Activated naive CD4-positive, alpha-beta T cell treated with anti-CD3 and anti-CD28 coated beads, Interleukin-2, amount 10 ng/mL, durations not matched to agents 7 days and 5 days (primary cell): ENCODE measurements around the gene RIN3.

ENCODE experiments used
- CTCF ChIA-PET: fragments of 350-600 bp; sonication (Branson Sonifier 250); formaldehyde crosslinking; loops from one replicate; lab custom pipeline; 2021; ENCODE audit warnings: antibody characterized with exemption; lab: Charles Lee
- DNase-seq: peaks from one replicate; pipeline ENCODE4 v3.0.0-alpha.2; 2020
- H3K27ac Mint-ChIP-seq: one replicate; pipeline ENCODE4 v1.8.0; 2021; ENCODE audit warnings: mild to moderate bottlenecking, moderate library complexity, mixed read lengths
- H3K27me3 Mint-ChIP-seq: one replicate; pipeline ENCODE4 v1.8.0; 2021; ENCODE audit warnings: mild to moderate bottlenecking, mixed read lengths
- H3K36me3 Mint-ChIP-seq: one replicate; pipeline ENCODE4 v1.8.0; 2021; ENCODE audit warnings: mixed read lengths
- H3K4me1 Mint-ChIP-seq: one replicate; pipeline ENCODE4 v1.8.0; 2021; ENCODE audit warnings: mixed read lengths
- H3K4me3 Mint-ChIP-seq: one replicate; pipeline ENCODE4 v1.8.0; 2021; ENCODE audit warnings: mild to moderate bottlenecking, moderate library complexity, mixed read lengths
- H3K9me3 Mint-ChIP-seq: one replicate; pipeline ENCODE4 v1.8.0; 2021; ENCODE audit warnings: mixed read lengths

Gene RIN3

GRCh38 chr14:92687681-92688433 lies 174.3 kb downstream of the RIN3 start:
- peaks cover 10% of the 10 kb centered on the region for H3K4me1 Mint-ChIP-seq
- H3K9me3 Mint-ChIP-seq, result no peaks in the 10 kb centered on the region
- H3K27me3 Mint-ChIP-seq, result no peaks in the 10 kb centered on the region
- CTCF ChIA-PET, result interaction anchor here (1.2 kb wide), 1 partner anchor 18 kb away, joined by 4 read pairs; no protein-coding TSS in a partner anchor
- H3K27ac Mint-ChIP-seq, result no peak overlapping the region
- peaks cover 28% of the 10 kb centered on the region for H3K36me3 Mint-ChIP-seq
- H3K4me3 Mint-ChIP-seq, result no peak overlapping the region
- no peak for DNase-seq

- CTCF ChIA-PET, result interaction anchor here (1.2 to 2.6 kb wide), 2 partner anchors 18 to 102 kb away, joined by 4 to 11 read pairs; no protein-coding TSS in a partner anchor
- DNase-seq, result no peak
- H3K27ac Mint-ChIP-seq, result no peak overlapping the region
- peaks cover 22% of the 10 kb centered on the region for H3K36me3 Mint-ChIP-seq
- H3K9me3 Mint-ChIP-seq, result no peaks in the 10 kb centered on the region
- H3K4me1 Mint-ChIP-seq, result peaks cover 15% of the 10 kb centered on the region
- peaks cover 4% of the 10 kb centered on the region for H3K27me3 Mint-ChIP-seq
- no peak overlapping the region for H3K4me3 Mint-ChIP-seq
These were observed 175.1 kb downstream of the RIN3 start for GRCh38 chr14:92688434-92689375.

DNA sequence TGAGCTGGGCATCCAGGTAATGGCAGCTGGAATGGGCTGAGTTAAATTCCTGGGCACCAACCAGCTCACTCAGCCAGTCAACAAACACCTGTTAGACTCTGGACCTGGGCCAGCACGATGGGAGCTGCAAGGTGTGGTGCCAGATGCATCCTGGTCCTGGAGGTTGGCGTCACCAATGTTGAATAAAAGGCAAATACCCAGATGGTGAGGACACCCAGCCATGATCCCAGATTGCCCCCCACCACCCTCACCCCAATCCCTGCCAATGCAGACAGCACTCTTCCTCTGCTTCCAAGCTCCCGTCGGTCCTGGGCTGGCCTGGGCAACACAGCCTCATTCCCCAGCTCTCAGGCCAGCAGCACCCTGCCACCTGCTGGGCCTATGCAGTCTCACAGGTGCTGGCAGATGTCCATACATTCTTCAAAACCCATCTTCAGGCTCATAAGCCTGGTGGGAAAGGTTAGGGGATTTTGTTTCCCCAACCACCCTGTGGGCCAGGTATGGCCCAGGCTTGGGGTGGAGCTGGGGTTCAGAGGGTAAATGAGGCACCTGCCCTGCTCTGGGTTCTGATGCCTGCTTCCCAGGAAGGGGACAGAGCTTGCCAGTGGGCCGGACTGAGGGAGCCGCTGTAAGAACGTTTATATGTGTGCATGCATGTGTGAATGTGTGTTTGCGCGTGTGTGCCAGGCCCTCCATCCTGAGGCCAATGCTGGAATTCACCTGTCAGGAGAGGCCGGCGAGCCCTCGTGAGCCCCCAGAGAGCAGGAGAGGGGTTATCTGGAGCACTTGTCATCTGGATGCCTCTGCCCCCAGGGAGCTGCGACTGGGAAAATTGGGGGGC lies 176.8 kb downstream of the RIN3 start:
- H3K4me1 Mint-ChIP-seq, result peaks cover 15% of the 10 kb centered on the region
- DNase-seq, result no peak
- H3K36me3 Mint-ChIP-seq, result peaks cover 20% of the 10 kb centered on the region
- H3K27me3 Mint-ChIP-seq, result peaks cover 13% of the 10 kb centered on the region
- CTCF ChIA-PET, result interaction anchor here (0.7 to 2.6 kb wide), 9 partner anchors 9 to 567 kb away, joined by 3 to 11 read pairs (median 4); no protein-coding TSS in a partner anchor
- H3K27ac Mint-ChIP-seq, result no peak overlapping the region
- no peak overlapping the region for H3K4me3 Mint-ChIP-seq
- no peaks in the 10 kb centered on the region for H3K9me3 Mint-ChIP-seq

- Mint-ChIP-seq H3K27ac (no peak overlapping the region), H3K27me3 (peaks cover 35% of the 10 kb centered on the region), H3K4me1 (peaks cover 15% of the 10 kb centered on the region), H3K36me3 (peaks cover 9% of the 10 kb centered on the region), H3K9me3 (no peaks in the 10 kb centered on the region), H3K4me3 (no peak overlapping the region)
- no peak for DNase-seq
- CTCF ChIA-PET, result interaction anchor here (0.6 kb wide), 1 partner anchor 98 kb away, joined by 3 read pairs; no protein-coding TSS in a partner anchor
These were observed 179.2 kb downstream of the RIN3 start for GRCh38 chr14:92692822-92693226.

GRCh38 chr14:92693998-92694795 lies 180.6 kb downstream of the RIN3 start:
- DNase-seq, result no peak
- Mint-ChIP-seq H3K9me3 (no peaks in the 10 kb centered on the region), H3K27me3 (peaks cover 35% of the 10 kb centered on the region), H3K4me1 (peaks cover 15% of the 10 kb centered on the region), H3K27ac (no peak overlapping the region), H3K4me3 (no peak overlapping the region), H3K36me3 (peaks cover 6% of the 10 kb centered on the region)
- CTCF ChIA-PET, result interaction anchor here (1.0 kb wide), 1 partner anchor 8 kb away, joined by 4 read pairs; no protein-coding TSS in a partner anchor

DNA sequence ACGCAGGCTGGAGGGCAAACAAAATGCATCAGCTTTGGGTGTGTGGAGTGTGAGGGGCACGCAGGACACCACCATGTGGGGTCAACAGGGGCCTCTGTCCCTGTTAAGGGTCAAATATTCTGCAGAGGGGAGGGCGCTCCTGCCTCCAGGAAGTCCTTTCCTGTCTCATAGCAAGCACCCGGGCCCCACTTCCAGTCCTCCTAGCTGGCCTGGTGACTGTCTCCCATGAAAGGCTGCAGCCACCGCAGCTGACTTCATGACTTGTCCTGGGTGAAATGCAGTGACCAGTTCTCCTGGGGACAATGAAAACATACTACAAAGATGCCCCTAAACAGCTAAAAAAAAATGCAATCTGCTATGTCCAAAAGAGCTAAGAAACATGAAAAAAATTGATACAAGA lies 181.2 kb downstream of the RIN3 start:
- no peak overlapping the region for H3K4me3 Mint-ChIP-seq
- no peaks in the 10 kb centered on the region for H3K9me3 Mint-ChIP-seq
- H3K27ac Mint-ChIP-seq, result no peak overlapping the region
- H3K27me3 Mint-ChIP-seq, result peaks cover 35% of the 10 kb centered on the region
- H3K4me1 Mint-ChIP-seq, result peaks cover 15% of the 10 kb centered on the region
- peaks cover 6% of the 10 kb centered on the region for H3K36me3 Mint-ChIP-seq
- DNase-seq, result no peak
- CTCF ChIA-PET, result interaction anchor here (1.0 kb wide), 1 partner anchor 9 kb away, joined by 4 read pairs; no protein-coding TSS in a partner anchor

- Mint-ChIP-seq H3K27me3 (peaks cover 35% of the 10 kb centered on the region), H3K9me3 (no peaks in the 10 kb centered on the region), H3K4me1 (peaks cover 15% of the 10 kb centered on the region), H3K27ac (peak overlapping the region; percentile 33), H3K36me3 (no peaks in the 10 kb centered on the region), H3K4me3 (no peak overlapping the region)
- no peak for DNase-seq
- CTCF ChIA-PET, result interaction anchor here (0.6 to 1.0 kb wide), 2 partner anchors 9 to 14 kb away, joined by 3 to 4 read pairs; no protein-coding TSS in a partner anchor
These were observed 182.0 kb downstream of the RIN3 start for GRCh38 chr14:92695562-92695961.

GRCh38 chr14:92696366-92696765 lies 182.8 kb downstream of the RIN3 start:
- H3K4me1 Mint-ChIP-seq, result peaks cover 15% of the 10 kb centered on the region
- no peak for DNase-seq
- no peak overlapping the region for H3K27ac Mint-ChIP-seq

GRCh38 chr14:92698393-92698792 lies 184.8 kb downstream of the RIN3 start:
- no peak for DNase-seq
- Mint-ChIP-seq H3K9me3 (no peaks in the 10 kb centered on the region), H3K4me3 (no peak overlapping the region), H3K4me1 (no peaks in the 10 kb centered on the region), H3K27ac (no peak overlapping the region), H3K27me3 (peaks cover 39% of the 10 kb centered on the region), H3K36me3 (no peaks in the 10 kb centered on the region)
- CTCF ChIA-PET, result no interaction called here

More at GRCh38 chr14:92696366-92696765, 182.8 kb downstream of the RIN3 start:
- H3K4me3 Mint-ChIP-seq, result no peak overlapping the region
- H3K36me3 Mint-ChIP-seq, result no peaks in the 10 kb centered on the region
- peaks cover 40% of the 10 kb centered on the region for H3K27me3 Mint-ChIP-seq
- H3K9me3 Mint-ChIP-seq, result no peaks in the 10 kb centered on the region
- CTCF ChIA-PET, result no interaction called here

- H3K4me1 Mint-ChIP-seq, result no peaks in the 10 kb centered on the region
- no peaks in the 10 kb centered on the region for H3K36me3 Mint-ChIP-seq
- H3K27ac Mint-ChIP-seq, result no peak overlapping the region
- no peak for DNase-seq
- H3K9me3 Mint-ChIP-seq, result no peaks in the 10 kb centered on the region
- CTCF ChIA-PET, result interaction anchor here (0.6 to 1.2 kb wide), 2 partner anchors 10 to 156 kb away, joined by 3 read pairs; no protein-coding TSS in a partner anchor
- H3K27me3 Mint-ChIP-seq, result peaks cover 29% of the 10 kb centered on the region
- H3K4me3 Mint-ChIP-seq, result no peak overlapping the region
These were observed 188.2 kb downstream of the RIN3 start for GRCh38 chr14:92701826-92702225.

GRCh38 chr14:92702441-92702918 lies 188.9 kb downstream of the RIN3 start:
- no peak for DNase-seq
- Mint-ChIP-seq H3K27me3 (peaks cover 22% of the 10 kb centered on the region), H3K27ac (no peak overlapping the region), H3K36me3 (no peaks in the 10 kb centered on the region), H3K4me3 (no peak overlapping the region), H3K4me1 (no peaks in the 10 kb centered on the region), H3K9me3 (no peaks in the 10 kb centered on the region)
- CTCF ChIA-PET, result no interaction called here

GRCh38 chr14:92703516-92703915 lies 189.9 kb downstream of the RIN3 start:
- H3K36me3 Mint-ChIP-seq, result no peaks in the 10 kb centered on the region
- CTCF ChIA-PET, result no interaction called here
- H3K27ac Mint-ChIP-seq, result no peak overlapping the region
- H3K4me1 Mint-ChIP-seq, result no peaks in the 10 kb centered on the region
- DNase-seq, result no peak
- H3K9me3 Mint-ChIP-seq, result no peaks in the 10 kb centered on the region
- no peak overlapping the region for H3K4me3 Mint-ChIP-seq
- peaks cover 21% of the 10 kb centered on the region for H3K27me3 Mint-ChIP-seq
